Measurements from ENCODE around the gene KIF19.
A peak's percentile ranks its signal among the peaks of the same experiment; 100 is the strongest.

Gene KIF19

DNA sequence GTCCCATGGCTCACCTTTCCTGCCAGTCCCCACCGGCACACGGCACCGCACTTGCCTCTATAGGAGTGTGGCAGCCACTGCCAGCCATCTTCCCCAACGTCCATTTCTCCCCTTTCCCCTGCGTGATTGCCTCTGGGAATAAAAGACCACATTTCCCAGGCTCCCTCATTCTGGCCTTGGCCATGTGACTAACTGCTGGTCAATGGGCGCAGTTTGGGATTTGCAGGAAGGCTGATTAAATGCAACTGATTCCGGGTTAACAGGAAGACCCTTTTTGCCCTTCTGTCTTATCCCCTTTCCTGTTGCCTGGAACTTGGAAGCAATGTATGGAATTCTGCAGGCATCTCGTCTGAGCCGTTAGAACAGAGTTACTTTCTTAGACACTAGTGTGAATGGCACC is 32.7 kb downstream of the KIF19 start:
- TF ChIP-seq, protein P1, sequence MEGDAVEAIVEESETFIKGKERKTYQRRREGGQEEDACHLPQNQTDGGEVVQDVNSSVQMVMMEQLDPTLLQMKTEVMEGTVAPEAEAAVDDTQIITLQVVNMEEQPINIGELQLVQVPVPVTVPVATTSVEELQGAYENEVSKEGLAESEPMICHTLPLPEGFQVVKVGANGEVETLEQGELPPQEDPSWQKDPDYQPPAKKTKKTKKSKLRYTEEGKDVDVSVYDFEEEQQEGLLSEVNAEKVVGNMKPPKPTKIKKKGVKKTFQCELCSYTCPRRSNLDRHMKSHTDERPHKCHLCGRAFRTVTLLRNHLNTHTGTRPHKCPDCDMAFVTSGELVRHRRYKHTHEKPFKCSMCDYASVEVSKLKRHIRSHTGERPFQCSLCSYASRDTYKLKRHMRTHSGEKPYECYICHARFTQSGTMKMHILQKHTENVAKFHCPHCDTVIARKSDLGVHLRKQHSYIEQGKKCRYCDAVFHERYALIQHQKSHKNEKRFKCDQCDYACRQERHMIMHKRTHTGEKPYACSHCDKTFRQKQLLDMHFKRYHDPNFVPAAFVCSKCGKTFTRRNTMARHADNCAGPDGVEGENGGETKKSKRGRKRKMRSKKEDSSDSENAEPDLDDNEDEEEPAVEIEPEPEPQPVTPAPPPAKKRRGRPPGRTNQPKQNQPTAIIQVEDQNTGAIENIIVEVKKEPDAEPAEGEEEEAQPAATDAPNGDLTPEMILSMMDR (IDR thresholded peaks at IDR 0.05; ENCODE audit: low read depth, low read length) = no peak
- no peak for TF ChIP-seq EZH2phosphoT487 (IDR thresholded peaks at IDR 0.05; ENCODE audit: low read depth)
- Histone ChIP-seq H3K9ac (ENCODE audit: low read length) (no peak overlapping the region), H2AFZ (ENCODE audit: low read depth, low read length) (no peak overlapping the region), H4K20me1 (ENCODE audit: insufficient read depth, low read length) (no peaks in the 10 kb centered on the region), H3K9me3 (ENCODE audit: insufficient read depth, low read length) (no peaks in the 10 kb centered on the region), H3K4me2 (ENCODE audit: low read length) (no peak overlapping the region), H3K4me1 (ENCODE audit: low read length) (no peaks in the 10 kb centered on the region), H3K4me3 (ENCODE audit: low read length) (no peak overlapping the region), H3K79me2 (ENCODE audit: low read length) (no peaks in the 10 kb centered on the region), H3K36me3 (replicated peaks; ENCODE audit: low read depth, low read length) (no peaks in the 10 kb centered on the region), H3K27ac (ENCODE audit: low read length) (no peak overlapping the region), H3K27me3 (ENCODE audit: low read depth, low read length) (no peaks in the 10 kb centered on the region; the same call in 1 of the 2 replicates)

DNA sequence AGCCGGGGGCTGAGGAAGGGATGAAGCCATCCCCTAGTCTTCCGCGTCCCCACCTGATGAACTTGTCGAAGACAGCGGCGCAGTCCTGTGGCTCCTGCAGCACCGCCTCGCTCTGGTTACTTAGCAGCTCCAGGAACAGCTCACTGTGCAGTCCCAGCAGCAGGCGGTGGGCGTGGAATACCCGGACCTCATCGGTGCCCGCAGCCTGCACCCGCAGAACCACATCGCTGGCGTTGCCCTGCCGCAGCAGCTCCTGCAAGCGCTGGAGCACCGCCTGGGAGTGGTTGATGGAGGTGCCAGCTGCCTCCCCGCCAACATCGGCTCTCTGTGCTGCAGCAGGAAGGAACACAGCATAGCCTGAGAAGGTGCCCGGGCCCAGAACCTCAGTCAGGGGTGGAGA is 33.9 kb downstream of the KIF19 start:
- TF ChIP-seq, protein P1 (IDR thresholded peaks at IDR 0.05; ENCODE audit: low read depth, low read length) = no peak
- TF ChIP-seq EZH2phosphoT487 (IDR thresholded peaks at IDR 0.05; ENCODE audit: low read depth) = no peak
- H2AFZ ChIP-seq (ENCODE audit: low read depth, low read length) = no peak overlapping the region
- H3K27me3 ChIP-seq (ENCODE audit: low read depth, low read length) = no peaks in the 10 kb centered on the region
- H4K20me1 ChIP-seq (ENCODE audit: insufficient read depth, low read length) = no peaks in the 10 kb centered on the region
- no peak overlapping the region for H3K9ac ChIP-seq (ENCODE audit: low read length)
- H3K4me2 ChIP-seq (ENCODE audit: low read length) = no peak overlapping the region
- H3K36me3 ChIP-seq (replicated peaks; ENCODE audit: low read depth, low read length) = no peaks in the 10 kb centered on the region
- H3K9me3 ChIP-seq (ENCODE audit: insufficient read depth, low read length) = no peaks in the 10 kb centered on the region
- no peak overlapping the region for H3K27ac ChIP-seq (ENCODE audit: low read length)
- H3K79me2 ChIP-seq (ENCODE audit: low read length) = no peaks in the 10 kb centered on the region
- H3K4me1 ChIP-seq (ENCODE audit: low read length) = no peaks in the 10 kb centered on the region
- no peak overlapping the region for H3K4me3 ChIP-seq (ENCODE audit: low read length)

DNA sequence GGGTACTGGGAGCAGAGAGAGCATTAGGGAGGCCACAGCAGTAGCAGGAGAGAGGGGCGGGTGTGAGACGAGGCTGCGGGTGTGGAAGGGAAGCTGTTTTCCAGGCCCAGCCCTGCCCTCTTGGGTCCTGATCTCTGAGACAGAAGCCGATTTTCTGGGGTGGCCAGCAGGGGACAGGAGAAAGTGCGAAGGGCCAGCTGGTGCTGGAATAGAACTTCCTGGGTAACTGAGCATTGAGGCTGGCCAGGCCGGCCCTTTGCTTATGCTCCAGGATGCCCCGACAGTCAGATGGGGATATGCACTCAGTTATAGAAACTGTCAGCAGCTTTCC is 34.8 kb downstream of the KIF19 start:
- H3K4me2 ChIP-seq (ENCODE audit: low read length) = no peak overlapping the region
- no peak overlapping the region for H3K4me3 ChIP-seq (ENCODE audit: low read length)
- no peaks in the 10 kb centered on the region for H3K9me3 ChIP-seq (ENCODE audit: insufficient read depth, low read length)
- H3K36me3 ChIP-seq (replicated peaks; ENCODE audit: low read depth, low read length) = no peaks in the 10 kb centered on the region
- no peak overlapping the region for H2AFZ ChIP-seq (ENCODE audit: low read depth, low read length)
- no peaks in the 10 kb centered on the region for H3K4me1 ChIP-seq (ENCODE audit: low read length)
- no peaks in the 10 kb centered on the region for H3K79me2 ChIP-seq (ENCODE audit: low read length)
- no peak overlapping the region for H3K27ac ChIP-seq (ENCODE audit: low read length)
- H3K27me3 ChIP-seq (ENCODE audit: low read depth, low read length) = no peaks in the 10 kb centered on the region
- no peak overlapping the region for H3K9ac ChIP-seq (ENCODE audit: low read length)
- no peaks in the 10 kb centered on the region for H4K20me1 ChIP-seq (ENCODE audit: insufficient read depth, low read length)
- TF ChIP-seq, protein P1 (IDR thresholded peaks at IDR 0.05; ENCODE audit: low read depth, low read length) = no peak
- no peak for TF ChIP-seq EZH2phosphoT487 (IDR thresholded peaks at IDR 0.05; ENCODE audit: low read depth)

DNA sequence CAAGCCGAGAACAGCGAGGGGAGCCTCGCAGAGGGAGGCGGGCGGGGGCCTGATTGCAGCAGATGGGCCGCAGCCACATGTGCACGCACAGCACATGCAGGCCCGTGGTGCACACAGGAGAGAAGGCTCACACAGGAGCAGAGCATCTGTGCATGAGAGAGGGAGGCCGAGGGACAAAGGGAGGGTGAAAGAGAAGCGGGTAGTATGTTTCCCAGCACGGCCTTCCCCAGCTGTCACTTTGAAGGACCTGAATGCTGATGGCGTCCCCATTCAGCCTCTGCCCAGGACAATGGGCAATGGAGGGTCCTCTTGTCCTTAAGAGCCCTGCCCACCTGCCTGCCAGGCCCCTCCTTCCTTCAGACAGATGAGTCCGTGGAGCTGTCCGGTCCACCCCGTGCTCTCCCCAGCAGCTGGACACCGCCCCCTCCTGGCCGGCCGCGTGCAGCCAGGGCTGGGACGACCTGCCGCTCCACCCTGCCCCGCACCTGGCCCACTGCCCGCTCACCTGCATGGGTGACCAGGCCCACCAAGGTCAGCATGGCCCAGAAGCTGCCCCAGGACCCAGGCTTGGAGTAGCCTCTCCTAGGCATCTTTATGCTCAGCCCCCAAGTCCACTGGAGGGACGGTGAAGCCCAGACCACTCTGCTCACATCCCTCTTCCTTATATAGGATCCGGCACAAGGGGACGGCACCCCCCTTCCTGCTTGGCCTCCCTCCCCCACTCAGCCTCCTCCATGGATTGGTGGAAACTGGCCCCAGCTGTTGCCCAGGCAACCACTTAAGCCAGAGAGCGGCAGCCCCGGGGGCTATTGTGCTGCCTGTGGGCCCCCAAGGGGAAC is 35.4 kb downstream of the KIF19 start, which contains the start of gene BTBD17:
Gene BTBD17 (minus strand): TSS at position 639 of the 839 bp plus-strand sequence. CDS start 49 bp downstream, at position 590.
- Histone ChIP-seq H2AFZ (ENCODE audit: low read depth, low read length) (no peak within 1 kb of the TSS), H3K27me3 (ENCODE audit: low read depth, low read length) (no peaks in the 10 kb centered on the region), H4K20me1 (ENCODE audit: insufficient read depth, low read length) (no peaks in the 10 kb centered on the region), H3K9me3 (ENCODE audit: insufficient read depth, low read length) (no peaks in the 10 kb centered on the region), H3K79me2 (ENCODE audit: low read length) (no peaks in the 10 kb centered on the region), H3K27ac (ENCODE audit: low read length) (no peak within 1 kb of the TSS), H3K4me2 (ENCODE audit: low read length) (no peak within 1 kb of the TSS), H3K4me1 (ENCODE audit: low read length) (no peaks in the 10 kb centered on the region), H3K9ac (ENCODE audit: low read length) (no peak within 1 kb of the TSS), H3K4me3 (ENCODE audit: low read length) (no peak within 1 kb of the TSS), H3K36me3 (replicated peaks; ENCODE audit: low read depth, low read length) (no peaks in the 10 kb centered on the region)
- TF ChIP-seq, protein P1 (IDR thresholded peaks at IDR 0.05; ENCODE audit: low read depth, low read length) = peak; percentile 30
- no peak for TF ChIP-seq EZH2phosphoT487 (IDR thresholded peaks at IDR 0.05; ENCODE audit: low read depth)
